ENCODE results near the gene TMEFF2.

DNA sequence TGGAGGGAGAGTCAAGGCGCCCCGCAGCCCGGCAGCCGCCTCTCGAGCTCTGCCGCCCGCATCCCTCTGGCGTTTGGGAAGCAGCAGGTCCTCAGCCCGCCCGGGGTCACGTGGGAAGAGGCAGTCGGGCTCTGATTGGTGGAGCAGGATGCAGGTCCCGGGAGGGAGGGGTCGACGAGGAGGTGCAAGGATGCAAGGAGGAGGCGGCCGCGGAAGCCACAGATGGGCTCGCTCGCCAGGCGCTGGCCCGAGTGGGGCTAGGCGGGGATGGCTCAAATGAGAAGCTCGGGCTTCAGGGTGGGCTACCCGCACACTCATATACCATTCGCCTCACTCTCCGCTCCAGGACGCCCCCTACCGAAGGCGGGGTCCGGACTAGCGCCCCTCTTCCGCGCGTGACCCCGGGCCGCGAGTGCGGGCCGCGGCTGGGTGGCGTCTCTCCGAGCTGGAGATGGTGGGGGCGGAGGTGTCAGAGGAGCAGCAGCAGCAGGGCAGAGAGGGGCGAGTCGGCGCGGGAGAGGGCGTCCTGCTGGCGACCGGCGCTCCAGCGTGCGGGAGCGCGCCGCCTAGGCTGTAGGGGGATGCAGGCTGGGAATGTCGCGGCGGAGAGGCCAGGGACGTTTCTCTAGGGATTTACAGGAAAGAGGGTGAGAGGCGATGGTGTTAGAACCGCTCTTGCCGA is at the start of gene TMEFF2:
- TF ChIP-seq, protein P1, sequence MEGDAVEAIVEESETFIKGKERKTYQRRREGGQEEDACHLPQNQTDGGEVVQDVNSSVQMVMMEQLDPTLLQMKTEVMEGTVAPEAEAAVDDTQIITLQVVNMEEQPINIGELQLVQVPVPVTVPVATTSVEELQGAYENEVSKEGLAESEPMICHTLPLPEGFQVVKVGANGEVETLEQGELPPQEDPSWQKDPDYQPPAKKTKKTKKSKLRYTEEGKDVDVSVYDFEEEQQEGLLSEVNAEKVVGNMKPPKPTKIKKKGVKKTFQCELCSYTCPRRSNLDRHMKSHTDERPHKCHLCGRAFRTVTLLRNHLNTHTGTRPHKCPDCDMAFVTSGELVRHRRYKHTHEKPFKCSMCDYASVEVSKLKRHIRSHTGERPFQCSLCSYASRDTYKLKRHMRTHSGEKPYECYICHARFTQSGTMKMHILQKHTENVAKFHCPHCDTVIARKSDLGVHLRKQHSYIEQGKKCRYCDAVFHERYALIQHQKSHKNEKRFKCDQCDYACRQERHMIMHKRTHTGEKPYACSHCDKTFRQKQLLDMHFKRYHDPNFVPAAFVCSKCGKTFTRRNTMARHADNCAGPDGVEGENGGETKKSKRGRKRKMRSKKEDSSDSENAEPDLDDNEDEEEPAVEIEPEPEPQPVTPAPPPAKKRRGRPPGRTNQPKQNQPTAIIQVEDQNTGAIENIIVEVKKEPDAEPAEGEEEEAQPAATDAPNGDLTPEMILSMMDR (conservative IDR thresholded peaks at IDR 0.05; ENCODE audit: low read depth in 2 of 2), result peak; percentile 36 to 54
- TF ChIP-seq POLR2AphosphoS5 (IDR thresholded peaks at IDR 0.05; ENCODE audit: low read depth), result peak; percentile 55
- TF ChIP-seq EZH2 (IDR thresholded peaks at IDR 0.05; ENCODE audit: low read depth, unreplicated experiment), result no peak
- no peak for TF ChIP-seq ZNF331 (CRISPR knock-in tag; IDR thresholded peaks at IDR 0.05; ENCODE audit: low read depth)
- no peak for TF ChIP-seq CREB1 (CRISPR knock-in tag; IDR thresholded peaks at IDR 0.05; ENCODE audit: low read depth)
